GM18519 (cell line): ENCODE data around the gene EP400.
A peak's percentile ranks its signal among the peaks of the same experiment; 100 is the strongest.
"Not testable (repeated sequence)": the region's sequence is repeated elsewhere in the genome, so short reads cannot be mapped to it uniquely, and the experiment has no call there.

Experiments
- ATAC-seq: cut with Tn5 transposase; IDR thresholded peaks from one replicate; pipeline ENCODE4 v1.9.1; 2021; ENCODE audit warnings: mild to moderate bottlenecking, moderate library complexity; ENCODE audit not compliant: unreplicated experiment, low FRiP score

Gene EP400

DNA sequence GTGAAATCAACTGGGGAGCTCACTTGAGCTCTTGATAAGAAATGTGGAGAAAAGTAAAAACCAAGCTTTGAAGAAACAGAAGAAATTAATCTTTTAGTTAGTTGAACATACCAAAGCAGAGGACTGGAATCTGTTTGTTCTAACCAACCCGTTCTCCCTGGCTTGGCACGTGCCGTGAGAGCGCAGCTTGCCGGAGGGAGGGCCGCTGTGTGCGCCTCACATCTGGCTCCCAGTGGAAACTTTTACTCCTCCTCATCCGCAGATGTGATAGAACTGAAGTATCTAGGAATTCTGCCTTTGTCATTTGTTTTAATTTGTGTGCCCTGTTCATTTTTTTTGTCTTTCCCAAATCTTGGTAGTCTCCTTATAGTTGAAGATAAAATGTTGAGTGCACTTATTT, 129.5 kb downstream of the EP400 start:
- no peak for ATAC-seq

DNA sequence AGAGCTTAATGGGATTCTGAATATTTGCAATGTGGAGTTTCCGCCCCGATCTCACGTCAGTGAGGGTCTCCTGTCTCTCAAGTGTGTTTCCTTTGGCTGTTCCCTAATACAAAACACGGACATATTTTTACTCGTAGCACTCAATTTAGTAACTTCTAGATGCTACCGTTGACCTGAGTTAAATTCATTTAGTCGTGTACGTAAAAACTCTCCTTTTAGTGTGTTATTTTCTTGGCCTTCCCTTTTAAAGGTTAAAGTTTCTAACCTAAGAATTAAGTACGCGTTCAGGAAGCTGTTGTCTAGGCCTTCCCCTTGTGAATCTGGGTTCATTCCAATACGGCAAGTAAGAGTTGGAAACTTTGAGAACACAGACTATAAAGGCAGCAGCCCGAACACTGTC, 130.0 kb downstream of the EP400 start:
- ATAC-seq, result no peak

GRCh38 chr12:132080515-132080914, 130.8 kb downstream of the EP400 start:
- ATAC-seq, result not testable (repeated sequence)

DNA sequence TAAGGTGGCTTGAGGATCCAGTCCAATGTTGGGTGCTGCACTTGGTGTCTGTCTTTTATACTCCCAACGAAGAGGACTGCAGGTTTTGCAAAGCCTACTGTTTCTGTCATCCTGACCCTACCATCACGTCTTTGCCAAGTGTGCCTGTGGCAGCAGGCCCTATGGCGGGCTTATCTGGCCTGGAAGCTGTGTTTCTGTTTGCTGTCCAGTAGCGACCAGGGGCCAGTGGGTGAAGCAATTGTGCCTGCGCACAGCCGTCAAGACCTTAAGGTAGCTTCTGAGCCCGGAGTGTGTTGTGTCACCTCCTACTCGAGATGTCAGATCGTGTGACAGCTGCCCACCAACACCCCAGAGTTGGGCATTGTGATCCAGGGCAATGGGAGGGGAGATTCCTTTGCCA, 131.7 kb downstream of the EP400 start:
- no peak for ATAC-seq

GRCh38 chr12:132083614-132083940, 133.8 kb downstream of the EP400 start:
- no peak for ATAC-seq

- ATAC-seq, result peak; percentile 75
These were observed 134.3 kb downstream of the EP400 start for GRCh38 chr12:132083941-132084620.

DNA sequence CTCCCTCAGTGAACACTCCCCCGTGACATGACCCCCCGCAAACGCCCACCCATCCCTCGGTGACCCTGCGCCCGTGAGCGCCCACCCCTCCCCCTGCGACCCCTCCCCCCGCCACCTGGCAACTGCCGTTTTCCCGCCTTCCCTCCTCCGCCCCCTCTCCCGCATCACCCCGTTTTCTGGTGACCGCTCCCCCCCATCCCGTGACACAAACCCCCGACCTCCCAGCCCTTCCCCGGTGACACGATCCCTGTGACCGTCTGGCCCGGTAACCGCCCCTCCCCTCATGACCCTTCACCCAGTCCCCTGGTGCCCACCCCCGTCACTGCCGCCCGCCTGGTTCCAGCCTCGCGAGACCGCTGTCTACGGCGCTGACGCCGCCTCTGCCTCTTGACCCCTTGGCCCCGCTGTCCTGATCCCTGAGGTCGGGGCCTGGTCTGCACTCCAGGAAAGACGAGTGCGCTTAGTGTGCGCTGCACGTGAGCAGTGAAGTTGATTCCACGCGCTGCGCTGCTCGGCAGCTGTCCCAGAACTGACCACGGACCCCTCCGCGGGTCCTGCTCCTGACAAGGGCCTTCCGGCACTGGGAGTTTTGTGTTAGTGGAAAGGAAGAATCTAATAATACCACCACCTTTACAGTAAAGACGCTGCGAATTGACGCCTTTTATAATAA, 135.0 kb downstream of the EP400 start:
- ATAC-seq, result no peak

GRCh38 chr12:132085291-132085635, 135.5 kb downstream of the EP400 start:
- ATAC-seq, result no peak

DNA sequence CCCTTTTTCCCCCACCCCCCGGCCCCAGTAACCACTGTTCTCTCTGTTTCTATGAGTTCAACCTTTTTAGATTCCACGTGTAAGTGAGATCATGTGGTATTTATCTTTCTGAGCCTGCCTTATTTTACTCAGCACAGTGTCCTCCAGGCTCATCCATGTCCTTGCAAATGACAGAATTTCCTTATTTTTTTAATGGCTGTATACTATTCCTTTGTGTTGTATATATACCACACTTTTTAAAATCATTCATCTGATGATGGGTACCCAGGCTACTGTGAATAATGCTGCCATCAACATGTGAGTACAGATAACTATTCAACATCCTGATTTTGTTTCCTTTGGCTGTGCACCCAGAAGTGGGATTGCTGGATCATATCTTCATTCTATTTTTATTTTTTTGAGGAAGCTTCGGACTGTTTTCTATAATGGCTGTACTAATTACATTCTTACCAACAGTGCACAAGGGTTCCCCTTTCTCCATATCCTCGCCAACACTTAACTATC, 139.7 kb downstream of the EP400 start:
- no peak for ATAC-seq

GRCh38 chr12:132094269-132094891, 144.6 kb downstream of the EP400 start:
- no peak for ATAC-seq

DNA sequence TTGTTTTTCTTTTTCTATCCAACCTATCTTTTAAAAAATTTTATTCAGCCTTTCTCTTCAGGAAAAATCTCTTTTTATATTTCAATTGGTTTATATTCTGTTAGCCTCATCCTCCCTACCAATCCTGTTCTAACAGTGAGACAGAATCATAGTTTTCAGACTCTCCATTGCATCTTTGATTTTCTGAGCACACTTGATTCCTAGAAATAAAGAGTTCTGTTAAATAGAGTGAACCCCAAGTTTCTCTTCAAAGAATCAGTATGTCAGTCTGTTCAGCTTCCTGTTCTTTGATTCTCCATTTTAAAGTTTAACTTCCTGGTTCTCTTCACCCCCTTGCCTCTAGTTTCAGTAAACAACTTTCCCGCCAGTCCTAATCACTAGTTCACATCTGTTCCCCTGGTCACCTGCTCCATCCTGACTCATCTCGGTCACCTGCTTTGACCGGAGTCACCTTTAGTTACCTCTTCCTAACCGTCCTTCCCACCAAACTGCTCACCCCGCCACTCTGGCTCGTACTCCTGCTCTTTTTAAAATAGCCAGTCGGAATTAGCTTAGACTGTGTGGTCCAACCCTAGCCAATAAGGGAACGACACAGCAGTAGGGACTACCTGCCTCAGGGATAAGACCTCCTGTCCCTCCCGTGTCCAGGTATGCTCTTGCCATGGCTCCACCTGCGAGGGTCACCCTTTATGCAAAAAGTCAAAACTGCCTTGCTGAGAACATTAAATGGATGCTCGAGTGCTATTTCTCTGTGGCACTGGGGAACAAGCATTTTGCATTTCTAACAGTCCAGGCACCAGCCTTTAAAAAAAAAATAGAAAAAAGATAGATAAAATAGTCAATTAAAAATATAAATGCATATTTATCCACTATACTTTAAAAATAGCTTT, 146.0 kb downstream of the EP400 start:
- ATAC-seq, result no peak

- no peak for ATAC-seq
These were observed 150.0 kb downstream of the EP400 start for GRCh38 chr12:132099739-132100138.

GRCh38 chr12:132100306-132101065, 150.7 kb downstream of the EP400 start:
- no peak for ATAC-seq

DNA sequence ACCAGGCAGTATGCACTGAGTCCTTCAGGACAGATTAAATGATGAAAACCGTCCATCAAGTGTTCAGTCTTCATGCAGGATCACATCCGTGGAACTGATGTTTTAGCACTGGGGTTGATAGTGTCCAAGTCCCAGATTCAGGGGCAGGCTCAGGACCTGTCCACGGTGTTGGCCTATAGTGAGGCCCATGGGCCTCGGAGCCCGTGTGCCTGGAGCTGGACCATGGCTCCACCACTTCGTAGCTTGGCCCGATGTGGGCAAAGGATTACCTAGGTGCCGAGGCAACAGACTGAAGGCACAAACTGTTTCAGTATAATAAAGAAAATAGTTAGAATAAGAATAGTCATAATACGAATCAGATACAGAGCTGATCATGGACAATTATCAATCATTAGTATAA, 152.6 kb downstream of the EP400 start:
- ATAC-seq, result no peak

- not testable (repeated sequence) for ATAC-seq
These were observed 153.3 kb downstream of the EP400 start for GRCh38 chr12:132103072-132103471.

DNA sequence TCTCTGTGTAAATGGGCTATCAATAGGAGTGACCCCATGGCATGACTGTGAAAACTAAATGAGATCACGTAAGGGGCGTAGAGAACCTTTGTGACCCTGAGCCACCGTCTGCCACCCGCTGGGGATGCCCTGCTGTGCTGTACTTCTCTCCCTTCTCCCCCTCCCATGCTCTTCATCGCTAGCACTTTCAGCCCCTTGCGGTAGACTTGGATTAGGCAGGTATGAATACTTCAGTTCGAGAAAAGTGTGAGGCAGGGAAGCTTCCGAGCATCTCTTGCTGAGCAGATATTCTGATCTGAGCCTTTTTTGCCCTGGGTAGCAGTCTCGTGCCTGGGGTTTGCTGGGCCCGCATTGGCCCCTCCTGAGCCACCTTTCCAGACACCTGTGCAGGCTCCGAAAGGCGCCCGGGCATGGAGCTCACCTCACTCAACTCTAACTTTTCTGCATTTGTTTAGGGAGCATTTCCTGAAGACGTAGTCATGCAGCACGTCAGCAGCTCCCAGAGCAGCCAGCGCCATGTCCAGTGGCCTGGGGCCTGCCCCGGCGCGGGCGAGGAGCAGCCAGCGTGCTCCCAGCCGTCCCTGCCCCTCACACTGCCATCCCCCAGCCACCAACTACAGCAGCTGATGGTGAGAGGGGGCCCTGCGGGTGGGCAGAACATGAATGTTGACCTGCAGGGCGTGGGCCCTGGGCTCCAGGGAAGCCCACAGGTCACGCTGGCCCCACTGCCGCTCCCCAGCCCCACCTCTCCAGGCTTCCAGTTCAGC, 154.0 kb downstream of the EP400 start:
- ATAC-seq, result no peak

DNA sequence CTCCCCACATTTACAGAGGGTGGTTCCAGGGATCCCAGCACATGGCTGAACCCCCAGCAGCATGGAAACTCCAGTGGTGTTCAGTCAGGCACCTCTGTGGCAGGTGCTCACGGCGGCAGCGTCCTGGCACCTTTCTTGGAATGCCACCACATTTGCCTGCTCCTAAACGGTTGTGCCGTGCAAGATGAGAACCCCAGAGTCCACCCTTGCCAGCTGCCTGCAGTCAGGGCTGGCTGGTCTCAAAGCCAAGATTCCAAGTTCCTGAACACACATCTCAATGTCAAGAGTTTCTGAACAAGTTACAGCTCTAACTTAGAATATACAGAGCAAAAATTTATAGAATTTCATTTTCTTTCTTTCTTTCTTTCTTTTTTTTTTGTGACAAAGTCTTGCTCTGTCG, 155.7 kb downstream of the EP400 start:
- ATAC-seq, result no peak

DNA sequence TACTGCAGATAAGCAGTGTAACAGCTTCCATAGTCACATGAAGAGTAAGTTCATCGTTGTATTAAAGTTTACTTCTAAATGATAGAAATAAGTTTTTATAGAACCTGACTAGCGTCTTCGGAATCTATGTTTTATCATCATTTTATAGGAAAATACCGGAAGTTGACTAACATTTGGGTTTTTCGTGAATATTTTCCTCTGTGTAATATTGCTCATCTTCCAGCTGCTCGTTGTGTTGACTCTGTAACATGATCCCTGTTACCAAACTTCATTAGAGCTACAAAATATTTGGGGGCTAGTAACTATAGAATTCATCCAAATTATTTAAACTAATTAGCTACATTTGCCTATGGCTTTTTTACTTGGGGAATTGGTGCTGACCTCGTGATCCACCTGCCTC, 157.2 kb downstream of the EP400 start:
- ATAC-seq, result no peak

DNA sequence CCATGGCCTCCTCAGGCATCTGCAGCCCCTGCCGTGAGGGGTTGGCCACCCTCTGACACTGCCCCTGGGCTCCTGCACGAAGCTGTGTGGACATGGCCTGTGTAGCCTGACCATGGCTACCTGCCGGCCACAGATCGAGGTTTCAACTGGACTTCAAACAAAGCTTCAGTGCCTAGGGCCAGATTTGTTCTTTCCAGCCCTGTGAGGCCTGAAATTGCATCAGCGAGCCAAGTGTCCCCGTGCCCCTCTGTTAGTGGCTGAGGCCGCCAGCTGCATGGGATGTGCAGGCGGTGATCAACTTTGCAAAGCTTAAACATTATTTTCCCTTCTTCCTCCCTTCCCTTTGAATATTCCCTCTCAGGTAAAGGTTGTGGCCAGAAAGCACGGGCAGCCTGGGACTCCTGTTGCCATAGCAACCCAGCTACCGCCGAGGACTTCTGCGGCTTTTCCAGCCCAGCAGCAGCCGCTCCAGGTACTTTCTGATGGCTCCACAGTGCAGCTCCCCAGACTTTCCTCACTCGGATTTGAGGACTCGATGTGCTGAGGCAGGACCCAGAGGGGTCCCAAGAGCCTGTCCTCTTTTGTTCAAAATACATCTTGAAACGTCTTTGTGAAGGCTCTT, 158.6 kb downstream of the EP400 start:
- no peak for ATAC-seq
